Measurements from ENCODE around the gene EXOC6B.

DNA sequence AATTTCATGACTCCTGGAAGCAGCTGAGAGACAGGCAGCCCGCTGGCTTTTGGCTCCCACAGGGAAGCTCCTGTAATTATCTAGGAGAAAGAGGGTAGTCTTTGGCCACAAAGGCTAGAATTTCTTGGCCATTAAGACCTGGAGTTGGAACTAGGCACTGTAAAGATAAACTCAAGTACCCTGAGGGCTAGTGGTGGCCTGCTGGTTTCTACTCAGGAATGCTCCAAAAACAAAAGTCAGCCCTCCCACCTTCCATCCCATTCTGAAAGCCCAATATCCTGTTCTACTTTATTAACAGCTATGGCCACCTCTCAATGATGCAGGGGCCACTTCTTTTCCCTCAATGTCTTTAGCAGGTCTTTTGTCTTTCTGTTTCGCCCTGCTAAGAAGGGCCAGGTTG lies 644.2 kb downstream of the EXOC6B start:
- TF ChIP-seq POLR2AphosphoS5 (IDR thresholded peaks at IDR 0.05; ENCODE audit: borderline replicate concordance, low read depth, low read length) (no peak), EZH2 (IDR thresholded peaks at IDR 0.05) (no peak)

Measured in SK-N-MC (cell line).